H9 (cell line): ENCODE data around the gene QSOX1. TPM values are rescaled to one million over a fixed set of nuclear protein-coding genes. Genes with fewer than 3 reads are reported as not detected.

Experiments
- DNase-seq: peaks from one replicate; pipeline ENCODE4 v3.0.0-alpha.2; 2017
- H2AFZ ChIP-seq: one replicate; pipeline ENCODE4 v1.6.1; 2013; ENCODE audit warnings: mild to moderate bottlenecking, low read length, control low read depth, moderate library complexity
- H2AK5ac ChIP-seq: 2 replicates; pipeline ENCODE4 v1.6.1; 2013; ENCODE audit warnings: low read length, control low read depth, mixed read lengths; ENCODE audit not compliant: insufficient read length
- H2BK120ac ChIP-seq: one replicate; pipeline ENCODE4 v1.6.1; 2013; ENCODE audit warnings: low read depth, mild to moderate bottlenecking, low read length, control low read depth, inconsistent platforms; ENCODE audit not compliant: poor library complexity, severe bottlenecking
- H2BK12ac ChIP-seq: 2 replicates; pipeline ENCODE4 v1.6.1; 2013; ENCODE audit warnings: low read length, control low read depth, mixed read lengths, low read depth; ENCODE audit not compliant: insufficient read length
- H2BK15ac ChIP-seq: 2 replicates; pipeline ENCODE4 v1.6.1; 2013; ENCODE audit warnings: low read depth, low read length, control low read depth
- H2BK20ac ChIP-seq: one replicate; pipeline ENCODE4 v1.6.1; 2013; ENCODE audit warnings: low read depth, mild to moderate bottlenecking, low read length, control low read depth, inconsistent platforms; ENCODE audit not compliant: poor library complexity, severe bottlenecking
- H2BK5ac ChIP-seq: 2 replicates; pipeline ENCODE4 v1.6.1; 2013; ENCODE audit warnings: low read length, control low read depth, mixed read lengths; ENCODE audit not compliant: insufficient read length
- H3K14ac ChIP-seq: 2 replicates; pipeline ENCODE4 v1.6.1; 2013; ENCODE audit warnings: low read length, control low read depth; ENCODE audit not compliant: insufficient read depth
- H3K18ac ChIP-seq: 2 replicates; pipeline ENCODE4 v1.6.1; 2013; ENCODE audit warnings: low read depth, mild to moderate bottlenecking, mixed read lengths, low read length, control low read depth; ENCODE audit not compliant: insufficient read length
- H3K23ac ChIP-seq: 2 replicates; pipeline ENCODE4 v1.6.1; 2013; ENCODE audit warnings: low read length, control low read depth, mixed read lengths, low read depth; ENCODE audit not compliant: insufficient read length
- H3K23me2 ChIP-seq: 2 replicates; pipeline ENCODE4 v1.6.1; 2013; ENCODE audit warnings: low read depth, mild to moderate bottlenecking, mixed read lengths, low read length, control low read depth; ENCODE audit not compliant: insufficient read length, poor library complexity, severe bottlenecking
- H3K27ac ChIP-seq: 2 replicates; pipeline ENCODE4 v1.5.1; 2013; ENCODE audit warnings: low read length, control low read depth, mixed read lengths, low read depth; ENCODE audit not compliant: insufficient read length
- H3K27me3 ChIP-seq: 2 replicates; pipeline ENCODE4 v1.6.1; 2013; ENCODE audit warnings: low read length, control low read depth, inconsistent platforms; ENCODE audit not compliant: insufficient read depth
- H3K4ac ChIP-seq: 2 replicates; pipeline ENCODE4 v1.6.1; 2013; ENCODE audit warnings: low read depth, mild to moderate bottlenecking, control low read depth, inconsistent platforms, low read length, moderate library complexity
- H3K4me1 ChIP-seq: 2 replicates; pipeline ENCODE4 v1.6.1; 2013; ENCODE audit warnings: low read length, control low read depth, inconsistent platforms; ENCODE audit not compliant: insufficient read depth
- H3K4me2 ChIP-seq: 2 replicates; pipeline ENCODE4 v1.6.1; 2013; ENCODE audit warnings: low read length, control low read depth, mixed read lengths; ENCODE audit not compliant: insufficient read length, insufficient read depth
- H3K56ac ChIP-seq: 2 replicates; pipeline ENCODE4 v1.6.1; 2013; ENCODE audit warnings: low read depth, mild to moderate bottlenecking, mixed read lengths, low read length, control low read depth; ENCODE audit not compliant: insufficient read length
- H3K79me1 ChIP-seq: 2 replicates; pipeline ENCODE4 v1.6.1; 2013; ENCODE audit warnings: low read depth, mild to moderate bottlenecking, moderate library complexity, low read length, control low read depth, inconsistent platforms; ENCODE audit not compliant: insufficient read depth, poor library complexity, severe bottlenecking
- H3K79me2 ChIP-seq: 2 replicates; pipeline ENCODE4 v1.6.1; 2013; ENCODE audit warnings: low read length, control low read depth, inconsistent platforms; ENCODE audit not compliant: insufficient read depth
- H3K9ac ChIP-seq: 2 replicates; pipeline ENCODE4 v1.6.1; 2013; ENCODE audit warnings: low read length, control low read depth, mixed read lengths; ENCODE audit not compliant: insufficient read length; ENCODE audit errors: extremely low read depth
- H3K9me3 ChIP-seq: one replicate; pipeline ENCODE4 v1.6.1; 2013; ENCODE audit warnings: low read depth, low read length, inconsistent platforms; ENCODE audit not compliant: control insufficient read depth
- H3T11ph ChIP-seq: one replicate; pipeline ENCODE4 v1.6.1; 2013; ENCODE audit warnings: mild to moderate bottlenecking, low read length, control low read depth, inconsistent platforms
- H4K20me1 ChIP-seq: one replicate; pipeline ENCODE4 v1.6.1; 2013; ENCODE audit not compliant: control insufficient read depth, insufficient read length, insufficient read depth
- H4K5ac ChIP-seq: 2 replicates; pipeline ENCODE4 v1.6.1; 2013; ENCODE audit warnings: low read depth, mild to moderate bottlenecking, mixed read lengths, low read length, control low read depth; ENCODE audit not compliant: insufficient read length
- H4K8ac ChIP-seq: replicated peaks from 2 replicates; pipeline ENCODE4 v1.6.1; 2013; ENCODE audit warnings: low read length, control low read depth, mixed read lengths, low read depth; ENCODE audit not compliant: insufficient read length
- H4K91ac ChIP-seq: 2 replicates; pipeline ENCODE4 v1.6.1; 2013; ENCODE audit warnings: low read depth, mild to moderate bottlenecking, moderate library complexity, mixed read lengths, low read length, control low read depth; ENCODE audit not compliant: insufficient read length
- H3K27ac Mint-ChIP-seq, 3 experiments: 2 replicates in 2 of 3; 3 replicates in 1 of 3; pipeline ENCODE4 v1.8.0; 2020 to 2021; ENCODE audit warnings: mixed read lengths in 3 of 3, mild to moderate bottlenecking in 1 of 3, moderate library complexity in 1 of 3
- H3K27me3 Mint-ChIP-seq: 2 replicates; pipeline ENCODE4 v1.8.0; 2021; ENCODE audit warnings: low read depth, mild to moderate bottlenecking, moderate library complexity, mixed read lengths
- H3K36me3 Mint-ChIP-seq, 3 experiments: 2 replicates in 2 of 3; 3 replicates in 1 of 3; pipeline ENCODE4 v1.8.0; 2020 to 2021; ENCODE audit warnings: low read depth in 3 of 3, mixed read lengths in 3 of 3; ENCODE audit not compliant: insufficient read depth in 1 of 3
- H3K4me1 Mint-ChIP-seq, 2 experiments: 2 replicates each; pipeline ENCODE4 v1.8.0; 2020; ENCODE audit warnings: mixed read lengths in 2 of 2
- H3K4me3 Mint-ChIP-seq, 2 experiments: 2 replicates in 1 of 2; 3 replicates in 1 of 2; pipeline ENCODE4 v1.8.0; 2020 to 2021; ENCODE audit warnings: mild to moderate bottlenecking in 2 of 2, mixed read lengths in 2 of 2, moderate library complexity in 1 of 2
- H3K9me3 Mint-ChIP-seq, 2 experiments: 2 replicates in 1 of 2; 3 replicates in 1 of 2; pipeline ENCODE4 v1.8.0; 2020; ENCODE audit warnings: mild to moderate bottlenecking in 2 of 2, mixed read lengths in 2 of 2, moderate library complexity in 1 of 2
- CTCF ChIP-seq: fragments of 200-600 bp; sonication (generic); conservative IDR thresholded peaks from 3 replicates; pipeline ENCODE4 v1.8.0; 2021; ENCODE audit warnings: antibody characterized with exemption, mild to moderate bottlenecking
- WGBS: extraction: QIAGEN DNeasy Blood & Tissue Kit; methylation state at CpG from one replicate; pipeline ENCODE4 v1.1.7; 2013; ENCODE audit warnings: missing lambda C conversion rate, low lambda C conversion rate, mixed read lengths; ENCODE audit not compliant: insufficient read length; ENCODE audit errors: extremely low coverage; 5-methylcytosine and 5-hydroxymethylcytosine counted together
- total RNA-seq: library from RNA; stranded (reverse); gene quantifications from 2 replicates; pipeline ENCODE4 v1.2.1, GENCODE V29; 2021

The QSOX1 gene
- total RNA-seq, 1 experiment from 2014 or later, result 79.2 TPM

DNA sequence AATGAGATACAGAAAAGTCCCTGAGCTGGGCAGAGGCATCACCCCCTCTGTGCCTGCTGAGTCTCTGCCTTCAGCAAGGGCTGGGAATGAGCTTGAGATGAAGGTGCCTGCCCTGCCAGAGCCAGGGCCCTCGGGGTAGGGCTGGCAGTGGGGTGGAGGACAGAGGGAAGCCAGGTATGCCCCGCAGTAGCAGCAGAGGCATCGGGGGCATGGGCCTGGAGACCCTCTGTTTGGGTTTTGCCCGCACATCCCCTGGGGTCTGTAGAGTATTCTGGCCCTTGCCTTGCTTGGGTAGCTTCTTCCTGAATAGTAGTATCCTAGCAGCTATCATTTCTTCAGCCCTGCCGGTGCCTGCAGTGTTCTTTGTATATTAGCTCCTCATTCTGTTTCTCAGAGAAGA, 33.0 kb downstream of the QSOX1 start:
- H3T11ph ChIP-seq, result no peak overlapping the region
- Mint-ChIP-seq H3K27me3 (peaks cover 1% of the 10 kb centered on the region; the same call in 1 of the 2 replicates), H3K36me3 (peaks cover 20 to 44% (median 43%) of the 10 kb centered on the region in 3 experiments), H3K4me3 (no peak overlapping the region), H3K4me1 (peaks cover 0 to 7% of the 10 kb centered on the region in 2 experiments; a peak in 1 of 4 replicates), H3K9me3 (no peaks in the 10 kb centered on the region), H3K27ac (no peak overlapping the region)
- H3K14ac ChIP-seq, result no peak overlapping the region
- H3K9ac ChIP-seq, result no peak overlapping the region
- H3K79me2 ChIP-seq, result no peaks in the 10 kb centered on the region
- no peak overlapping the region for H2BK5ac ChIP-seq
- no peak overlapping the region for H2BK20ac ChIP-seq
- H2AFZ ChIP-seq, result no peak overlapping the region
- no peak for TF ChIP-seq CTCF
- H3K18ac ChIP-seq, result no peak overlapping the region
- H3K4ac ChIP-seq, result no peak overlapping the region
- H3K4me2 ChIP-seq, result no peak overlapping the region
- H3K9me3 ChIP-seq, result no peaks in the 10 kb centered on the region
- no peak for DNase-seq
- no CpG with 5 or more reads among the region's 5 CpGs for WGBS
- H4K5ac ChIP-seq, result no peak overlapping the region
- no peak overlapping the region for H2BK12ac ChIP-seq
- H3K27me3 ChIP-seq, result no peaks in the 10 kb centered on the region
- no peaks in the 10 kb centered on the region for H3K79me1 ChIP-seq
- no peaks in the 10 kb centered on the region for H4K20me1 ChIP-seq
- no peak overlapping the region for H4K8ac ChIP-seq
- H3K23me2 ChIP-seq, result no peaks in the 10 kb centered on the region
- no peak overlapping the region for H4K91ac ChIP-seq
- no peak overlapping the region for H2AK5ac ChIP-seq
- no peak overlapping the region for H3K56ac ChIP-seq
- no peak overlapping the region for H2BK15ac ChIP-seq
- H3K23ac ChIP-seq, result no peak overlapping the region
- no peaks in the 10 kb centered on the region for H3K4me1 ChIP-seq
- no peak overlapping the region for H2BK120ac ChIP-seq
- no peak overlapping the region for H3K27ac ChIP-seq
